Measurements from ENCODE around the gene EML4. TPM values are rescaled to one million over a fixed set of nuclear protein-coding genes. Genes with fewer than 3 reads are reported as not detected.
"Not testable (repeated sequence)": the region's sequence is repeated elsewhere in the genome, so short reads cannot be mapped to it uniquely, and the experiment has no call there.

EML4 gene
- total and polyA plus RNA-seq, 5 experiments from 2014 or later: 37.8 to 111 (median 48.1) TPM

GRCh38 chr2:42361728-42362283 is 192.7 kb downstream of the EML4 start:
- Mint-ChIP-seq H3K36me3 (peaks cover 0 to 6% (median 3%) of the 10 kb centered on the region in 3 donors), H3K27me3 (no peaks in the 10 kb centered on the region), H3K4me3 (peak overlapping the region; percentile 87 to 95 (median 90)), H3K4me1 (peaks cover 23 to 47% (median 45%) of the 10 kb centered on the region in 4 donors), H3K27ac (peak overlapping the region; percentile 98 to 99 (median 99)), H3K9me3 (no peaks in the 10 kb centered on the region)
- ATAC-seq (peak in 1 of 2 donors; percentile 1), DNase-seq (no peak)
- POLR2A ChIA-PET: interaction anchor here (0.6 to 1.7 kb wide), 6 partner anchors 17 to 1634 kb away, joined by 3 to 4 read pairs (median 3); partner anchors contain the start of gene LRPPRC

- no peak for DNase-seq
- peak overlapping the region in 1 of 10 donors; percentile 11 for H3K27ac Mint-ChIP-seq
- H3K4me3 Mint-ChIP-seq: no peak overlapping the region
- no peaks in the 10 kb centered on the region for H3K9me3 Mint-ChIP-seq
- POLR2A ChIA-PET: interaction anchor here (0.7 to 1.1 kb wide), 2 partner anchors 12 to 330 kb away, joined by 6 to 7 read pairs; no protein-coding TSS in a partner anchor
- H3K4me1 Mint-ChIP-seq: peaks cover 15 to 41% (median 37%) of the 10 kb centered on the region in 4 donors
- H3K27me3 Mint-ChIP-seq: no peaks in the 10 kb centered on the region
- H3K36me3 Mint-ChIP-seq: no peaks in the 10 kb centered on the region
- no peak for ATAC-seq
Observed at GRCh38 chr2:42363413-42363812, 194.3 kb downstream of the EML4 start.

GRCh38 chr2:42364658-42365057 is 195.5 kb downstream of the EML4 start:
- no peak overlapping the region for H3K27ac Mint-ChIP-seq
- H3K9me3 Mint-ChIP-seq: no peaks in the 10 kb centered on the region
- H3K27me3 Mint-ChIP-seq: no peaks in the 10 kb centered on the region
- POLR2A ChIA-PET: no interaction called here
- peaks cover 11 to 31% (median 27%) of the 10 kb centered on the region in 4 donors for H3K4me1 Mint-ChIP-seq
- H3K4me3 Mint-ChIP-seq: no peak overlapping the region
- ATAC-seq (no peak), DNase-seq (no peak)
- no peaks in the 10 kb centered on the region for H3K36me3 Mint-ChIP-seq

GRCh38 chr2:42366411-42366810 is 197.3 kb downstream of the EML4 start:
- ATAC-seq (no peak), DNase-seq (no peak)
- no peak overlapping the region for H3K4me3 Mint-ChIP-seq
- no peaks in the 10 kb centered on the region for H3K36me3 Mint-ChIP-seq
- no peaks in the 10 kb centered on the region for H3K27me3 Mint-ChIP-seq
- POLR2A ChIA-PET: interaction anchor here (0.6 kb wide), 1 partner anchor 9 kb away, joined by 3 read pairs; no protein-coding TSS in a partner anchor
- no peaks in the 10 kb centered on the region for H3K9me3 Mint-ChIP-seq
- no peak overlapping the region for H3K27ac Mint-ChIP-seq
- peaks cover 4 to 23% (median 17%) of the 10 kb centered on the region in 4 donors for H3K4me1 Mint-ChIP-seq

GRCh38 chr2:42367835-42368234 is 198.7 kb downstream of the EML4 start:
- H3K27ac Mint-ChIP-seq: peak overlapping the region in 2 of 10 donors; percentile 21 to 48
- DNase-seq (no peak), ATAC-seq (no peak)
- H3K9me3 Mint-ChIP-seq: no peaks in the 10 kb centered on the region
- H3K27me3 Mint-ChIP-seq: no peaks in the 10 kb centered on the region
- POLR2A ChIA-PET: no interaction called here
- H3K36me3 Mint-ChIP-seq: no peaks in the 10 kb centered on the region
- H3K4me3 Mint-ChIP-seq: no peak overlapping the region
- peaks cover 4 to 13% (median 8%) of the 10 kb centered on the region in 4 donors for H3K4me1 Mint-ChIP-seq

- Mint-ChIP-seq H3K4me3 (no peak overlapping the region), H3K9me3 (no peaks in the 10 kb centered on the region), H3K27ac (no peak overlapping the region), H3K27me3 (no peaks in the 10 kb centered on the region), H3K36me3 (no peaks in the 10 kb centered on the region), H3K4me1 (peaks cover 4 to 13% (median 8%) of the 10 kb centered on the region in 4 donors)
- POLR2A ChIA-PET: no interaction called here
- DNase-seq (no peak), ATAC-seq (no peak)
Observed at GRCh38 chr2:42368817-42369531, 199.8 kb downstream of the EML4 start.

GRCh38 chr2:42369532-42370229 is 200.5 kb downstream of the EML4 start:
- no peaks in the 10 kb centered on the region for H3K9me3 Mint-ChIP-seq
- H3K4me3 Mint-ChIP-seq: no peak overlapping the region
- H3K27me3 Mint-ChIP-seq: peaks cover 0 to 4% (median 0%) of the 10 kb centered on the region in 5 donors
- no peak for ATAC-seq
- no peak for DNase-seq
- H3K4me1 Mint-ChIP-seq: peaks cover 5 to 13% (median 9%) of the 10 kb centered on the region in 4 donors
- POLR2A ChIA-PET: no interaction called here
- no peaks in the 10 kb centered on the region for H3K36me3 Mint-ChIP-seq
- H3K27ac Mint-ChIP-seq: no peak overlapping the region

- no peaks in the 10 kb centered on the region for H3K9me3 Mint-ChIP-seq
- no peaks in the 10 kb centered on the region for H3K36me3 Mint-ChIP-seq
- ATAC-seq (no peak), DNase-seq (no peak)
- peaks cover 0 to 5% (median 0%) of the 10 kb centered on the region in 5 donors for H3K27me3 Mint-ChIP-seq
- POLR2A ChIA-PET: interaction anchor here (0.7 kb wide), 2 partner anchors 28 to 382 kb away, joined by 3 to 5 read pairs; no protein-coding TSS in a partner anchor
- no peak overlapping the region for H3K4me3 Mint-ChIP-seq
- no peak overlapping the region for H3K27ac Mint-ChIP-seq
- H3K4me1 Mint-ChIP-seq: peaks cover 5 to 13% (median 11%) of the 10 kb centered on the region in 4 donors
Observed at GRCh38 chr2:42371611-42372473, 202.7 kb downstream of the EML4 start.

- Mint-ChIP-seq H3K4me3 (no peak overlapping the region), H3K27ac (no peak overlapping the region), H3K27me3 (peaks cover 0 to 5% (median 0%) of the 10 kb centered on the region in 5 donors), H3K36me3 (no peaks in the 10 kb centered on the region), H3K9me3 (no peaks in the 10 kb centered on the region), H3K4me1 (peaks cover 5 to 10% (median 9%) of the 10 kb centered on the region in 4 donors)
- DNase-seq (no peak), ATAC-seq (no peak)
- POLR2A ChIA-PET: no interaction called here
Observed at GRCh38 chr2:42372474-42373200, 203.5 kb downstream of the EML4 start.

GRCh38 chr2:42376758-42377157 is 207.6 kb downstream of the EML4 start:
- no peak for ATAC-seq
- POLR2A ChIA-PET: no interaction called here
- no peak for DNase-seq
- no peaks in the 10 kb centered on the region for H3K9me3 Mint-ChIP-seq
- peaks cover 0 to 8% (median 0%) of the 10 kb centered on the region in 5 donors for H3K27me3 Mint-ChIP-seq
- H3K27ac Mint-ChIP-seq: no peak overlapping the region
- H3K4me1 Mint-ChIP-seq: peaks cover 0 to 5% (median 0%) of the 10 kb centered on the region in 4 donors
- H3K36me3 Mint-ChIP-seq: no peaks in the 10 kb centered on the region
- no peak overlapping the region for H3K4me3 Mint-ChIP-seq

GRCh38 chr2:42378415-42378814 is 209.3 kb downstream of the EML4 start:
- Mint-ChIP-seq H3K4me1 (peaks cover 0 to 5% (median 0%) of the 10 kb centered on the region in 4 donors), H3K27me3 (peaks cover 0 to 9% (median 0%) of the 10 kb centered on the region in 5 donors), H3K9me3 (no peaks in the 10 kb centered on the region), H3K27ac (no peak overlapping the region), H3K36me3 (no peaks in the 10 kb centered on the region), H3K4me3 (no peak overlapping the region)
- ATAC-seq (no peak), DNase-seq (no peak)
- POLR2A ChIA-PET: no interaction called here

GRCh38 chr2:42380026-42380425 is 210.9 kb downstream of the EML4 start:
- POLR2A ChIA-PET, H3K9me3 Mint-ChIP-seq, H3K27ac Mint-ChIP-seq, H3K27me3 Mint-ChIP-seq, H3K4me1 Mint-ChIP-seq, ATAC-seq, DNase-seq, H3K36me3 Mint-ChIP-seq, H3K4me3 Mint-ChIP-seq: not testable (repeated sequence)
